Neural progenitor cell (in vitro differentiated cells): ENCODE results near the gene STK11IP.

Experiments
- EZH2 ChIP-seq: fragments of 200-600 bp; sonication (generic); IDR thresholded peaks from 2 replicates; pipeline ENCODE4 v1.6.1; 2017; ENCODE audit warnings: antibody characterized with exemption, mild to moderate bottlenecking, moderate library complexity
- EZH2phosphoT487 ChIP-seq: fragments of 200-600 bp; sonication (generic); IDR thresholded peaks from 2 replicates; pipeline ENCODE4 v1.6.1; 2017; ENCODE audit warnings: antibody characterized with exemption
- TF ChIP-seq, protein P1 (sequence below): fragments of 200-600 bp; sonication (generic); IDR thresholded peaks from 2 replicates; pipeline ENCODE4 v1.5.1; 2017; ENCODE audit warnings: antibody characterized with exemption, mild to moderate bottlenecking

- TF ChIP-seq, protein P1, sequence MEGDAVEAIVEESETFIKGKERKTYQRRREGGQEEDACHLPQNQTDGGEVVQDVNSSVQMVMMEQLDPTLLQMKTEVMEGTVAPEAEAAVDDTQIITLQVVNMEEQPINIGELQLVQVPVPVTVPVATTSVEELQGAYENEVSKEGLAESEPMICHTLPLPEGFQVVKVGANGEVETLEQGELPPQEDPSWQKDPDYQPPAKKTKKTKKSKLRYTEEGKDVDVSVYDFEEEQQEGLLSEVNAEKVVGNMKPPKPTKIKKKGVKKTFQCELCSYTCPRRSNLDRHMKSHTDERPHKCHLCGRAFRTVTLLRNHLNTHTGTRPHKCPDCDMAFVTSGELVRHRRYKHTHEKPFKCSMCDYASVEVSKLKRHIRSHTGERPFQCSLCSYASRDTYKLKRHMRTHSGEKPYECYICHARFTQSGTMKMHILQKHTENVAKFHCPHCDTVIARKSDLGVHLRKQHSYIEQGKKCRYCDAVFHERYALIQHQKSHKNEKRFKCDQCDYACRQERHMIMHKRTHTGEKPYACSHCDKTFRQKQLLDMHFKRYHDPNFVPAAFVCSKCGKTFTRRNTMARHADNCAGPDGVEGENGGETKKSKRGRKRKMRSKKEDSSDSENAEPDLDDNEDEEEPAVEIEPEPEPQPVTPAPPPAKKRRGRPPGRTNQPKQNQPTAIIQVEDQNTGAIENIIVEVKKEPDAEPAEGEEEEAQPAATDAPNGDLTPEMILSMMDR, result no peak
- TF ChIP-seq EZH2, result no peak
- no peak for TF ChIP-seq EZH2phosphoT487
Observed at GRCh38 chr2:219553463-219553963, 44.1 kb upstream of the STK11IP start.
